ENCODE measurements around the gene KDM1A.

Gene KDM1A

GRCh38 chr1:23018661-23019093 is 591 bp upstream of the KDM1A start:
- no peak for DNase-seq

DNA sequence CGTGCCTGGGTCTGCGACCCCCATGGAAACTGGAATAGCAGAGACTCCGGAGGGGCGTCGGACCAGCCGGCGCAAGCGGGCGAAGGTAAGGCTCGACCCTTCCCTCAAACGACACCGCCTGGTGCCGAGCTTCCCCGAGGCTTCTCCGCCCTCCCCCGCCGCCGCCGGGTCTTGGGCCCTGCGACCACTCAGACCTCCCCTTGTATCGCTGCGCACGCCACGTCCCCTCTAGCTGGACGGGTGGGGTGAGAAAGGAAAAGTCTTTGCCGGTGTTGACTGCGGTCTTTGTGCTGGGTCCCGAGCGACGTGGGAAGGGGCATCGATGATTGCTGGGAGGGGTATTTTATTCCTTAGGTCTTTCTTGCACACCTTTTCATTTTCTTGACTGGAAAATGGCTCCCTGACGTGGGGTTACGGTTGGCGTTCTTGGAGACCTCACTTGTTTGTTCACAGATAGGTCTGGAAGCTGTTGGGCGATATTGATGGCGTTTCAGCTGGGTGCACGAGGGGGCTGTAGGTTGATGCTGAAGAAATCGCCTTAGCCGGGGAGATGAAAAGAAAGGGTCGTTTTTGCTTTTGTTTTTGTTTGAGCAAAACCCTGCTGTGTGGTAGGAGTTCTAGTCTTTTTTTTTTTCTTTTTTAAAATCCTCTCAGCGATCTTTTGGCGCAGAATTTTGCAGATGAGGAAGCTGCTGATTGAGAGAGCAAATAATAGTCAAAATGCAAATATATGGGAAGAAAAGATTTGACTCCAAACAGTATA is 776 bp downstream of the KDM1A start:
- peak; percentile 66 for DNase-seq

DNA sequence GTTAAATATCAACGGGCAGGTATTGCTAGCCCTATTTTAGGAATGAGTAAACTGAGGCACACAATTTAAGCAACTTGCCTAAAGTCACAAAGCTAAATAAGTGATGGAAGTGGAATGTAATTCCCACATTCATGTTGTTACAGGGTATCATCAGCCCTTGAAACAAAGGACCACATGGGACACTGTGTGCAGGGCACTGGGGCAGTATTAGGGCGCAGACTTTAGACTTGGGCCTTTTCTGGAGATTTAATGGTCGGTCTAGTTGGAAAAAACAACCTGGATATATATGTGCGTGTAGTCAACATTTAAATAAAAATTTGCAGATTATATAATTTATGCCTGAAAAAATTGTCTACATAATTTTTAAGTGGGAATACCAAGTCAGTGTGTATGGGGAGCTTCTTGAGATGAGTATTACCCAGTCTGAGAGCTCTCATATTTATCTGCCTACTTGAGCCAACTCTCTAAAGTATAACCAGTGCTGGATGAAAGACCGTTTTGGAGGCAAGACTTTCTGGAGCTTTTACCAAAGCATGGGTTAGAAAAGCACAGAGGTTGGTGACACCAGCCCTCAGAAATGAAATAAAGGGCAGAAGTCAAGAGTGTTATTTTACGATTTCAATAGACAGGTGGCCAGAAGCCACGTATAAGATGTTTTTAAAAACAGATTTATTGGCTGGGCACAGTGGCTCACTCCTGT is 1.6 kb downstream of the KDM1A start:
- DNase-seq: no peak

DNA sequence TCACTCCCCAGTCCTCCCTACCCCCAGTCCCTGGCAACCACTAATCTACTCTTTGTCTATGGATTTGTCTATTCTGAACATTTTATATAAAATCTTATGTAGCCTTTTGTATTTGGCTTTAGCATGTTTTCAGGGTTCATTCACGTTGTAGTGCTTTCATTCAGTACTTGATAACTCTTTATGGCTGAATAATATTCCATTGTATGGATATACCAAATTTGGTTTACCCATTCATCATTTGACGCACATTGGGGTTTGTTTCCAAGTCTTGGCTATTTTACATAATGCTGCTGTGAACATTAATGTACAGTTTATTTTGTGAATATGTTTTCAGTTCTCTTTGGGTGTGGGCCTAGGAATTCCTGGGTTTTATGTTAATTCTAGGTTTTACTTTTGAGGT is 2.6 kb downstream of the KDM1A start:
- DNase-seq: no peak

- no peak for DNase-seq
Observed at GRCh38 chr1:23023174-23023845, 4.0 kb downstream of the KDM1A start.

DNA sequence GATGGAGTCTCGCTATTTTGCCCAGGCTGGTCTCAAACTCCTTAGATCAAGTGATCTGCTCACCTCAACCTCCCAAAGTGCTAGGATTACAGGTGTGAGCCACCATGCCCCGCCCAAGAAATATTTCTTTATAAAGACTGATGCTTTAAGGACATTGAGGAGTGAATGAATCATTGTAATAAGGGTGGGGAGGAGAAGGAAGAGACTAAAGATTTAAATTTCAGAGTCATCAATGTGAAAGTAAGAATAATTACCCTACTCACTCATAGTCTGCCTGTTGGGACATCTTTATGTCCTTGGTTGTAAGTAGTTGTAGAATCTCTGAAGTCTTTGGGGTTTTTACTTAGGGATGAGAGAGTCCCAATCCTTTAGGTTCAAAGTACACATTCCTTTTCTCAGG is 7.3 kb downstream of the KDM1A start:
- no peak for DNase-seq

GRCh38 chr1:23027352-23027907 is 8.2 kb downstream of the KDM1A start:
- no peak for DNase-seq

DNA sequence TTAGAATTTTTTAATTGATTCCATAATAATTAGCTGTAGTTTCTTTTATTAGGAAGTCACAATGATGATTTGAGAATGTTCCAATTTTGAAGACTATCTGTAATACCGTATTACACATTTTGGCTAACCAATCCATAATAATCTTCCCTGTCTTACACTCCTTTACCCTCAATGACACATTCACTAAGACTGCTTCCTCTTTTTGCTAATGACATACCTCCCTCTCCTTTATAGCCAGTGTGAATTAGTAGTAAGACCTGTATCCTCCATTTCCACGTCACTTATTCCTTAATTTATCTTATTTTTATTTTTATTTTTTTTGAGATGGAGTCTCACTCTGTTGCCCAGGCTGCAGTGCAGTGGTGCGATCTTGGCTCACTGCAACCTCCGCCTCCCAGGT is 10.1 kb downstream of the KDM1A start:
- DNase-seq: peak; percentile 55

DNA sequence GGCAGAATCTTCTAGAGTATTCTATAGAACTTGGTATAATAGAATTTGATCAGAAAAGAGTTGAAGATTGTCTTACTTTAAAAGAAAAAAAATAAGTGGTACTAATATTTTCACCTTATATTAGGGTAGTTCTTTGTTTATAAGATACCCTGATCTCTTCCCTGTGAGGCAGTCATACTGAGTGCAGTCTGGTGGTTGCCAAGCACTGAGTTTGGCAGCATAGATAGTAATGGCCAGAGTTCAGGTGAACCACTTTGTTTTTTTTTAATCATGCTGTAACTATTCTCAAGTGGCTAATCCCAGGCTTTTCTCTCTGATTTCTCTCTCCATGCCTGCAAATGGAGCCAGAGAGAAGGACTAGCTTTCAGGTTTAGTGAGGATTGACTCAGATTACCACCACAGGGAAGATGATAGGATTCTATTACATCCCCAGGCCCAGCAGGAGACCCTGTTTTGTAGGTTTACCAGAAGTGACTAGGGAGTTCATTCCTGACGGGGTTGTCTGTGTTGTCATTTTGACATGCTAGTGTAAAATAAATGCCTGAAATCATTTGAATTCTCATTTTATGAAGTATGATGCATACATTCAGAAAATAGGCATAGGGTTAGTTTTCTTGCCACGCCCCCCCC is 16.7 kb downstream of the KDM1A start:
- DNase-seq: no peak

- peak; percentile 70 for DNase-seq
Observed at GRCh38 chr1:23037081-23037740, 17.9 kb downstream of the KDM1A start.

GRCh38 chr1:23039308-23039826 is 20.1 kb downstream of the KDM1A start:
- DNase-seq: no peak

- DNase-seq: no peak
Observed at GRCh38 chr1:23040509-23040908, 21.2 kb downstream of the KDM1A start.

GRCh38 chr1:23044035-23044434 is 24.8 kb downstream of the KDM1A start:
- DNase-seq: no peak

DNA sequence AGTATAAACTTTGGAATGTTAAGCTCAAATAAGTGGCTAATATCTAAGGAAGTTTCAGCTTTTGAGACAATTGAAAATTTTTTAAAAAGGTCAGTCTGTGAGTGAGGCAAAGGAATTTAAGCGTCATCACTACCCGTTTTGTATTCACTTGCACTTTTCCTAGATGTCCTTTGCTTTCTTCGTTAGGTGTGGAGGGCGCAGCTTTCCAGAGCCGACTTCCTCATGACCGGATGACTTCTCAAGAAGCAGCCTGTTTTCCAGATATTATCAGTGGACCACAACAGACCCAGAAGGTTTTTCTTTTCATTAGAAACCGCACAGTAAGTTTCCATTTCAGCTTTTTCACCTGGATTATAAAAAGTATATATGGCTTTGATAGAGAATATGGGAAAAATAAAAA is 30.9 kb downstream of the KDM1A start:
- DNase-seq: no peak

DNA sequence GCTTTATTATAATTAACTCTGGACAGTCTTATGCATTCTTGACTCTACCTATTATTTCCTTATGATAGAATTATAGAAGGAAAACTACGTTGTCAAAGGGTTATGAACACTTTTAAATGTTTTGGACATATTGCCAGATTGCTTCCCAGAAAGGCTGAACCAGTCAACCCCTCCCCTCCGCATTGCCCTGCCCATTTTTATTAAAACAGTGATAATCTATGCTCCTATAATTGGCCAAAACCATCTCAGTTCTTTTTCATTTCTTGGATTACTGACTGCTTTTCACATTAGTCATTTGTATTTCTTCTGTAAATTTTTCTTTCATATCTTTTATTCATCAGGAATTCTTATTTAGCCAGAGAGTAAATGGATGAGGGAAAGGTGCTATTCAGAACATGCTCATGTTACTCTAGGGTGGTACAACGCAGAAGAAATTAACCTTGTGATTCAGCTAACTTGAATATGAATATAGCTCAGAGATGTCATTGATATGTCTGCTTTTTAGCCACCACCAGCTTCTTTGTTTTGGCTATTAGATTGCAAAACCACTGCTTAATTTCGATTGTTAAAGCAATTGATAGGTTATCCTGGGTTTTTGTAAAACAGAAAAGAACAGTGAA is 32.1 kb downstream of the KDM1A start:
- no peak for DNase-seq

DNA sequence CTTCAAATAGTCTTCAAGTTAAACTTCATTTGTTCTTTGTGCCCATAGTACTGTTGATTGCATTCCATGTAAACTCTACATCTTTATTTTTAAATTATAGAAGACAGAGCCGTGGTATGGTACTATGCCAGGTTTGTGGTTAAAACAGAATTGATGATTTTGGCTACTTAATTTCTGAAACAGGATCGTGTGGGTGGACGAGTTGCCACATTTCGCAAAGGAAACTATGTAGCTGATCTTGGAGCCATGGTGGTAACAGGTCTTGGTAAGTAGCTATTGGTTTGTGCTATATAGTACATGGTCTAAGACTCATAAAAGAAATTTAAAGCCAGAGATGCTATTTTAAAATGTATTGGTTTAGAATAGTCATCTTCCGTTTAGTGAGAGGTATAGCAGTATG is 38.0 kb downstream of the KDM1A start:
- no peak for DNase-seq

GRCh38 chr1:23062271-23062670 is 43.0 kb downstream of the KDM1A start:
- no peak for DNase-seq

- no peak for DNase-seq
Observed at GRCh38 chr1:23065385-23065784, 46.1 kb downstream of the KDM1A start.

DNA sequence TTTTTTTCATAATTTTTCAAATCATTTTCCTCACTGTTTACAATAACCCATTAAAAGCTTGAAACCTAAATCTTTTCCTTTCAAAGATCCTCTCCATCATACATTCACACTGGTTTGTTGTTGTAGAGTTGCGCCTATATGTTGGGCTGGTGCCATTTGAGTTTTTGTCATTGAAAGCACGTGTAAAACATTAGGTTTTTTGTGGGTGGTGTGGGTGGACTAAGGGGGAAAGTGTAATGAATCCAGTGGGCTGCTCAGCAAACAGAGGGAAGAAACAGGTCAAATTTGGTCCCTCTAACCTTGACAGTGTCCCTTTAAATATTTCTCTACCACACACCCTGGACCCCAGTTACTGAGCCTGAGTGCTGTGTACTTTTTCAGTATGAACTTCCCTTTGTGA is 46.8 kb downstream of the KDM1A start:
- DNase-seq: no peak

DNA sequence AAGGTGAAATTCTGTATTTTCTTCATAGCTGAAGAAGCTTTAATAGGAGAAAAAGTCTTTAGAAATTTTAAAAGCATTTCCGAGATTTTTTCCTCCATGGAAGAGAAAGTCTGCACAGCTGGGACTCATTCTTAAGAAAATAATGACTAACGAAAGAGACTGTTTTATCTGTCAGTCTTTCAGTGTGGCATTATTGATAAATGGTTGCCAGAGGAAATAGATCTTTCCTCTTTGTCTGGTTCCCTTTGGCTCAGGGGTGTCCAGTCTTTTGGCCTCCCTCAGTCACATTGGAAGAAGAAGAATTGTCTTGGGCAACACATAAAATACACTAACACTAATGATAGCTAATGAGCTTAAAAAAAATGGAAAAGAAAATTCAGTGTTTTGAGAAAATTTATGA is 49.9 kb downstream of the KDM1A start:
- no peak for DNase-seq

- DNase-seq: no peak
Observed at GRCh38 chr1:23069675-23070074, 50.4 kb downstream of the KDM1A start.

- DNase-seq: no peak
Observed at GRCh38 chr1:23074012-23074411, 54.7 kb downstream of the KDM1A start.
